HG02840 (cell line): ENCODE results near the gene KCNMA1.

Source experiments
- ATAC-seq: cut with Tn5 transposase; IDR thresholded peaks from one replicate; pipeline ENCODE4 v1.9.1; 2021; ENCODE audit warnings: mild to moderate bottlenecking, moderate library complexity, moderate number of reproducible peaks; ENCODE audit not compliant: unreplicated experiment, low FRiP score

The KCNMA1 gene

GRCh38 chr10:77068969-77069368 is 568.6 kb downstream of the KCNMA1 start:
- no peak for ATAC-seq

DNA sequence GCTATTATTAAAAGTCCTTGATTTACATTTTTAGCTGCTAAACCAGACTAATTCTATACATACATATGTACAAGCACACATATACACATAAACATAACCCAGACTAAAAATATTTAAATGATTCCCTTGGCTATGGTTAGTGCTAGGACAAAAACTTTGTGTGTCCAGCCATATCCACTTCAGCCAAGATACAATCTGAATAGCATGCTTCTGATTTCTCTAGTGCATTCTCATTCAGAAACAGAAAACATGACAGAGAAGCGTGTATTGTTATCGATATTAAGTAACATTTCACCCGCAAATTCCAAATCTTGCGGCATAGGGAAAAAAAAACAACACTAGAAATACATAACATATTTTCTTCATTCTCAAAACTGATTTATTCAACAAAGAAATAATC is 569.3 kb downstream of the KCNMA1 start:
- no peak for ATAC-seq

DNA sequence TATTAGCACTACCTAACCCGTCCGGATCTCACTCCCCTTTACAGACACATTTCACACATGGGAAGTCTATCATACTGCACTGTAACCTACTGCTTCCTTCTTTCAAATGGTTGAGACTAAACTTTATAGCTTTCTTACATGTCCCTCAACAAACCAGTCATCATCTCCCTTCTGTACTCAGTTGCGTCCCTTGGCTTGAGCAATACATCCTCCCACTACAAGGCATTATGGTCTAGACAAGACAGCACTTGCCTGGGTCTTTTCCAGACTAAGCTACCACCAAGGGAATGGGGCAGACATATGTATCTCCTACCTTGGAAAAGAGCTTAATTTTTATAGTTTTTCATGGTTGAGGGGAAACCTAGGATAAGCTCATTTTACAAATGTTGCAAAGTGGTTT is 575.2 kb downstream of the KCNMA1 start:
- no peak for ATAC-seq

DNA sequence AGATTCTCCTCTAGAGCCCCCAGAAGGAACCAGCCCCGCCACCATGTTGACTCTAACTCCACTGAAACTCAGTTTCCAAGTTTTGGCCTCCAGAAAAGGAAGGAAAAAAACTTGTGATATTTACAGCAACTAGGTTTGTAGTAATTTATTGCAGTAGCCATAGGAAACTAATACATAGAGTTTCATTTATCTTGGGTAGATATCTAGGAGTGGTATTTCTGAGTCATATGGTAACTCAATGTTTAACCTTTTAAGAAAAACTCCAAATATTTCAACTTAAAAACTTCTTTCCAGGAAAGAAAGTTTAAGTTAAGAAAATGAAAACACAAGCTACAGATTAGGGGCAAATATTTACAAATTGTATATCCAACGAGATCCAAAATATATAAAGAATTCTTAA is 576.7 kb downstream of the KCNMA1 start:
- no peak for ATAC-seq

DNA sequence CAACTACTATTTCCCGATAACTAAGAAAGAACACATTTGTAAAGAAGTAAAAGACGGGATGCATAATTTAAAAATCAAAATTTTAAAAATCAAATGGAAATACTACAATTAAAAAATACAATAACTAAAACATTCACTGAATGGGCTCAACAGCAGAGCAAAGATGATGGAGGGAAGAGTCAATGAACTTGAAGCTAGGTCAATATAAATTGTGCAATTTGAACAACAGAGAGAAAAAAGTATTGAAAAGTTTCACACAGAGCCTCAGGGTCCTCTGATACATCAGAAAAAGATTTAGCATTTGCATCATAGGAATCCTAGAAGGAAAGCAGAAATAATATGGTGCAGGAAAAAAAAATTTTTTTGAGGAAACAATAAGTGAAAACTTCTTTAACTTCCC is 581.0 kb downstream of the KCNMA1 start:
- ATAC-seq, result no peak

DNA sequence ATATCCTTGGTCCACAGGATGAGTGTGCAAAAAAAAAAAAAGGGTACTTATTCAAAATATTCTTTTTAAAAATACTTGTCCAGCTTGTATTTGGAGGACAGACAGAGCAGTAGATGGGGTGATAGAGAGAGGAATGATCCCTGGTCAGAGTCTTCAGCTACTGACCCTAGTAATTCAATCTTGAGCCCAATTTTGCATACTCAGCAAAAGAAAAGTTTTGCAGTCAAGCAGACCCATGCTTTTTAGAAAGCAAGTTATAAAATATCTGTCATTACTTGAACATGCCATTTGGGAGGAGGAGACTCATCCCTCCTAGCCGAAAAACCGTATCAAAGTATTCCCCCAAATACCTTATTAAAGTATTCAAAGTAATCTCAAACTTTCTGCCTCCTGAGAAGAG is 585.0 kb downstream of the KCNMA1 start:
- ATAC-seq, result no peak

GRCh38 chr10:77051837-77052236 is 585.8 kb downstream of the KCNMA1 start:
- ATAC-seq, result no peak

- no peak for ATAC-seq
Observed at GRCh38 chr10:77049896-77050295, 587.7 kb downstream of the KCNMA1 start.

GRCh38 chr10:77049146-77049545 is 588.5 kb downstream of the KCNMA1 start:
- ATAC-seq, result no peak

DNA sequence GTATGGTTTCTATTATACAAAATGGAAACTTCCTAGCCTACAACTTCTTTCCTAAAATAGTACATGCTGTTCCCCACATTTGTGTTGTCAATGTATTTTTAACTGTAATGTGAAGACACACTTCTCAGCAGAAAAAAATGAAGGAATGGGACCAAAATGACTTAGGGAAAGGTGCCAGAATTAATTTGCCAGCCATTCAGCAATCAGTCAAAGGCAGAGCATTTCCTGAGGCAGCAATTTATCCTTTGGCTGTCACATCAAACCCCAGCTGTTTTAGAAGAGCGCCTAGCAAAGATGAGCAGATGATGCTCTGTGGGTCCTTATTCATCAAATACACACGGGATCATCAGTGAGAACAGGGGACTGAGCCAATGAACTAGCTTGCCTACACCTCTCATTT is 592.5 kb downstream of the KCNMA1 start:
- ATAC-seq, result no peak

GRCh38 chr10:77043420-77043763 is 594.2 kb downstream of the KCNMA1 start:
- no peak for ATAC-seq

DNA sequence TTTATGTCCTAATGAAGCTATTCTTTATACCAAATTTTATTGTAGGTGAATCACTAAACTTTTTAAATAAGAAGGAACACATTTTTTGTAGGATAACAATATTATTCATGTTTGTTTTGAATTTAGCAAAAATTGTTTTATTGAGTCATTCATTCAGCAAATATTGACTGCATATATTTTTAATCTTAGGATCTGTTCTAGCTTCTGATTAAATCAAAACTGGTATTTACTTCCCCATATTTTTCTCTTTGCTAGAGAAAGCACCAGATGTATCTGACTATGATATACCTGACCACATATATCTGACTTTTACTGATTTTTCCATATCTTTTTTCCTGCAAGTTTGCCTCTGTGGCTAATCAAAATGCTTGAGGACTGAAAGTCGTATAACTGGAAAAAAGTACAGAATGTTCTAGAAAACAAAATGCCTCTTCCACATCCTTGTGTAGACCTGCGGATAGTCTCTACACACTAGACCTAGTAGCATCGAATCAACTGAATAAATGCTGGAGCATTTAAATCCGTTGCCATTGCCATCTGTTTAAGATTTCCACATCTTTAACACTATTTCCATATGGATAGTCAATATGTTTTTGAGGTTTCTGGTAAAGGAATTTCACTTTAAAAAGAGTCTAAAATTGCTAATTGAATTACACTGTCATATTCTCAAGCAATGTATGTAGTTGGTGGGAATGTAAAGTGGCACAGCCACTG is 594.7 kb downstream of the KCNMA1 start:
- ATAC-seq, result no peak

GRCh38 chr10:77041636-77042258 is 595.9 kb downstream of the KCNMA1 start:
- no peak for ATAC-seq

GRCh38 chr10:77038407-77038806 is 599.2 kb downstream of the KCNMA1 start:
- ATAC-seq, result no peak

DNA sequence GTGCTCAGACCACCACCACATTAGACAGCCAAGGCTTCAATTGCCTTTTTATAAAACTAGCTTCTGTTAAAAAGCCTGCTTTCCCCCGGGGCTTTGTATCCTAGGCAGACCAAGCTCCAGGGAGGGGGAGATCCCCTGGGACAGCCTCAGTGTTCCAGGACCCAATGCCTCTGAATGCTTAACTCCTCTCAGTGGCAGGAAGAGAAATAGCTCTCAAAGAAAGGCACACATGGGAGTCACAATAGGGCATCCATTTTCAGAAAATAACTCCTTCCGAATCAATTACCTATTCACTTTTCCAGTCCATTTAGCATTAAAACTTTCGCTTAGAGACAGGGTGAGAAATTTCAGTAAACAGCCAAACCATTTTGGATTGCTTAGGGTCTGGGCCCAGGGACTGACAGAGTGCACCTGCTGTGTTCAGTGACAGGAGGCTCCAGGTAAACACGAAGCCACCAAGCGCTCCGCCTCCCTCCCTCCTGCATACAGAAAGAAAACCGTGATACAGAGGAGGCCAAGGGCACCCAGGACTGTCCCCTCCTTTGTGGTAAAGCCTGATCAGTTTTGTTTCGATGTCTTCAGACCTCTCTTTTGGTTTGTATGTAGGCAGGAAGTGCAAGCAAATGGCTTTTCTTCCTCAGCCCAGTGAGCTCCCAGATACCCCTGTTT is 599.7 kb downstream of the KCNMA1 start:
- ATAC-seq, result no peak

DNA sequence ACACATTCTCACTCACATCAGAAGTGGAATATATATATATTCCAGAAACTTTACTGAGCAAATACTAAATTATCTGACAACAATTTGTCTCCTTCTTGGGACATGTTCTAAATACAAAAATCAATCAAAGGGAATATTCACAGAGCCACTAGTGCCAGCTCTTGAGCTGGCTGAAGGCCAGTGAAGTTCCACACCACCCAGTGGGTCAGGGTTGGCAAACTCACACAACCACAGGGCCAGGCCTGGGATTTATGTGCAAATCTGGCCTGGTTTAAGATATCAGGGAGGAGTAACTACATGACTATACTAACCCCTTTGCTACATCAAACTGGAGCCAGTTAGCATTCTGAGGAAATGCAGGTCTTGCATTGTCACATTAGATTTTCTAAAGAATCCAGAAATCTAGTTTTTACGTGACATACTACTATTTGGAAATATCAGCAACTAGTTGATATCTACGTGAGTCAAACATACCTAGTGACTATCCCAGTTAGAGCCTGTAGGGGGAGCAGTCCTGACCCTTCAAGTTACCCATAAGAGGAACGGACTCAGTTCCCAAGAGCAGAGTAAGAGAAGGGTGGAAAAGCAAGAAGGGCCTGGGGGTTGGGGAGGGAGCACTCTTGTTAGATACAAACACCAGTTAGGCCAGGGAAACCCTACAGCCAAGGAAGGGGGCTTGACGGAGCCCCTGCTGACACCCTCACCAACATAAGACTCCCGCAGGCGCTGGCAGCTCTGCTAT is 600.4 kb downstream of the KCNMA1 start:
- ATAC-seq, result no peak

GRCh38 chr10:77036276-77036675 is 601.3 kb downstream of the KCNMA1 start:
- no peak for ATAC-seq

DNA sequence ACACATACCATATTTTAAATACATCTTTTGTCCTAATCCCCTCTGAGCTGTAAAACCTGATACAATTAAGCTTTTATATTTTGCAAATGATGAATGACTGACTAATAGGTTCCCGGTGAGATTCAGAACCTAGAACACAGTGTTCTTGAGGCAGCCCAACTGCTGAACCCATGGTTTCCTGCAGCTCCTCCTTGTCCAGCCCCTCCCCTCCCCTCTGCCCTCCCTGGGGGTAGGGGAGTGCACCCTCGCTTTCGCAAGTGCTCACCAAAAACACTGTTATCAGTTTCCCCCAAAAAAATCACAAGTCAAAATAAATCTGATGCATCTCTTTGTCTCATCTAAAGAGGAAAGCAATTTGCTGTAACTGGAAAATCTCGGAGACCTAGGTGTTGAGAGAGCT is 602.8 kb downstream of the KCNMA1 start:
- no peak for ATAC-seq

GRCh38 chr10:77034240-77034639 is 603.4 kb downstream of the KCNMA1 start:
- no peak for ATAC-seq

- no peak for ATAC-seq
Observed at GRCh38 chr10:77032188-77032570, 605.4 kb downstream of the KCNMA1 start.

GRCh38 chr10:77031531-77032187 is 605.9 kb downstream of the KCNMA1 start:
- no peak for ATAC-seq
